Ovary (tissue), 3 donors: ENCODE results near the gene TAB3.

Source experiments
- CTCF ChIP-seq, 3 donors: fragments of 450-650 bp in 2 of 3; fragments of 200-600 bp in 1 of 3; IDR thresholded peaks; one replicate each; pipeline versions ENCODE4 v1.5.1 to v1.8.0; 2016 to 2022; ENCODE audit warnings: antibody characterized with exemption in 3 of 3, mild to moderate bottlenecking in 1 of 3
- EP300 ChIP-seq: sonication (generic); formaldehyde crosslinking; IDR thresholded peaks from one replicate; pipeline ENCODE4 v1.6.1; 2017; ENCODE audit warnings: antibody characterized with exemption
- donor health status: DM: no; HTN: no; CAD: no.

GRCh38 chrX:30905321-30905720 lies 16.3 kb upstream of the TAB3 start:
- TF ChIP-seq EP300: no peak
- TF ChIP-seq CTCF (IDR thresholded peaks at IDR 0.05): no peak
